Transverse colon (tissue), 4 donors: ENCODE measurements around the gene LCK. TPM values are rescaled to one million over a fixed set of nuclear protein-coding genes. Genes with fewer than 3 reads are reported as not detected.

ENCODE experiments used
- DNase-seq: peaks from one replicate; pipeline ENCODE4 v3.0.0-alpha.2; 2019
- H3K27ac ChIP-seq, 4 donors: fragments of 200-600 bp; sonication (generic); 2 replicates each; pipeline ENCODE4 v1.5.1; 2016 to 2018; ENCODE audit warnings: inconsistent platforms in 4 of 4
- H3K27me3 ChIP-seq: fragments of 200-600 bp; sonication (generic); 2 replicates; pipeline ENCODE4 v1.5.1; 2017; ENCODE audit warnings: inconsistent platforms
- H3K36me3 ChIP-seq, 4 donors: fragments of 200-600 bp; sonication (generic); 2 replicates each; pipeline ENCODE4 v1.5.1; 2017 to 2019; ENCODE audit warnings: inconsistent platforms in 4 of 4
- H3K4me1 ChIP-seq, 4 donors: fragments of 200-600 bp; sonication (generic); 2 replicates each; pipeline ENCODE4 v1.5.1; 2017 to 2020; ENCODE audit warnings: inconsistent platforms in 4 of 4
- H3K4me3 ChIP-seq, 4 donors: fragments of 200-600 bp; sonication (generic); 1 replicate in 1 of 4; 2 replicates in 3 of 4; pipeline versions ENCODE4 v1.5.1 to v1.6.1; 2017 to 2019; ENCODE audit warnings: inconsistent platforms in 4 of 4
- H3K9me3 ChIP-seq, 2 donors: fragments of 200-600 bp; sonication (generic); 2 replicates each; pipeline ENCODE4 v1.5.1; 2017 to 2019; ENCODE audit warnings: inconsistent platforms in 2 of 2
- CTCF ChIP-seq, 5 experiments: fragments of 200-600 bp in 3 of 5; fragments of 450-650 bp in 2 of 5; sonication (generic) in 3 of 5; IDR thresholded peaks; 1 replicate in 2 of 5; 2 replicates in 3 of 5; pipeline ENCODE4 v1.5.1; 2016 to 2017; ENCODE audit warnings: antibody characterized with exemption in 5 of 5, inconsistent platforms in 3 of 5, mild to moderate bottlenecking in 2 of 5, moderate library complexity in 1 of 5
- EP300 ChIP-seq: sonication (generic); formaldehyde crosslinking; IDR thresholded peaks from one replicate; pipeline ENCODE4 v1.6.1; 2017; ENCODE audit warnings: antibody characterized with exemption, low read depth
- POLR2A ChIP-seq: fragments of 450-650 bp; IDR thresholded peaks from one replicate; pipeline ENCODE4 v1.6.1; 2016; ENCODE audit warnings: antibody characterized with exemption, mild to moderate bottlenecking, moderate library complexity
- POLR2AphosphoS5 ChIP-seq, 3 donors: sonication (generic); formaldehyde crosslinking; IDR thresholded peaks; one replicate each; pipeline ENCODE4 v1.6.1; 2016; ENCODE audit warnings: antibody characterized with exemption in 3 of 3
- WGBS, 2 donors: methylation state at CpG; one replicate each; pipeline ENCODE4 v1.1.5; 2018; ENCODE audit warnings: low coverage in 1 of 2; 5-methylcytosine and 5-hydroxymethylcytosine counted together
- in situ Hi-C, 4 donors: fragments of 200-750 bp; cut with MboI; loops; one replicate each; pipeline versions ENCODE4 v1.15.0 to v1.15.1; 2017; ENCODE audit warnings: low sequenced_read_pairs in 3 of 4, low pct_ligation_motif_present in 1 of 4, low pct_unique_long_range_greater_than_20kb in 1 of 4
- intact Hi-C: fragments of 100-400 bp; cut with DNase I; formaldehyde crosslinking; loops from one replicate; pipeline ENCODE4 v1.15.1; 2023; ENCODE audit warnings: low total_unique reads
- total RNA-seq, 4 donors: library from RNA; depleted of rRNA; stranded (reverse); fragments of >200 nt; gene quantifications; one replicate each; pipeline ENCODE4 v1.1.0, GENCODE V29; 2016

Gene LCK
- total RNA-seq, 4 donors from 2014 or later = 4.5 to 12.3 (median 8.7) TPM; not detected in 1

DNA sequence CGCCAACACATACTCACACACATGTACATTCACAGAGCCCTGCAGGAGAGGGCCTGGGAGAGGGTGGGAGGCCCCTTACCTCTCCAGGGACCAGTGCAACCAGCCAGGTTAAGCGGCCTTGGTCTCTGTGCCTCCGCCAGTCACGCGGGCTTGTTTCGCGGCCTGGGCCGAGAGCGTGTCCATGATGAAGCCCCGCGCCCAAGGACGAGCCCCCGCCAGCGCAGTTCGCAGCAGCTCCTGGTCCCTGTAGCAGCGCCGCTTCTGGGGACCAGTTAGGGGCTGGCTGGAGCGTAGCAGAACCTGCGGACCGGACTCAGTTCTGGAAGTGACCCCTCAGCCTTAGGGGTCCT lies 11.3 kb upstream of the LCK start:
- Histone ChIP-seq H3K36me3 (no peaks in the 10 kb centered on the region), H3K4me1 (peaks cover 4 to 26% (median 15%) of the 10 kb centered on the region in 4 donors), H3K9me3 (no peaks in the 10 kb centered on the region), H3K27me3 (no peaks in the 10 kb centered on the region), H3K27ac (peak overlapping the region; percentile 80 to 94 (median 86)), H3K4me3 (peak overlapping the region; percentile 57 to 75 (median 64))
- in situ Hi-C loops = no loop called here
- DNase-seq = peak; percentile 16
- 49% methylated on average over 20 of the region's 20 CpGs; no CpG with 5 or more reads in 1 of the 2 donors for WGBS, 2 donors
- TF ChIP-seq POLR2A (no peak), POLR2AphosphoS5 (IDR thresholded peaks at IDR 0.05) (no peak), CTCF (IDR thresholded peaks at IDR 0.05) (no peak), EP300 (no peak)
- intact Hi-C loops = loop anchor here (5.0 kb wide), 1 partner anchor 53 kb away; the partner anchor contains the start of gene HDAC1

- in situ Hi-C loops = no loop called here
- peak; percentile 87 for DNase-seq
- H3K9me3 ChIP-seq = no peaks in the 10 kb centered on the region
- H3K4me1 ChIP-seq = peaks cover 4 to 26% (median 15%) of the 10 kb centered on the region in 4 donors
- TF ChIP-seq EP300 (no peak), CTCF (IDR thresholded peaks at IDR 0.05) (peak in 4 of 5 experiments; percentile 11 to 43 (median 17)), POLR2AphosphoS5 (IDR thresholded peaks at IDR 0.05) (peak; percentile 40 to 87 (median 73)), POLR2A (peak; percentile 59)
- peak overlapping the region; percentile 80 to 94 (median 86) for H3K27ac ChIP-seq
- intact Hi-C loops = loop anchor here (5.0 kb wide), 1 partner anchor 52 kb away; the partner anchor contains the start of gene HDAC1
- whole genome bisulfite sequencing, 2 donors = 1% methylated on average over 53 of the region's 62 CpGs; no CpG with 5 or more reads in 1 of the 2 donors
- H3K36me3 ChIP-seq = no peaks in the 10 kb centered on the region
- no peaks in the 10 kb centered on the region for H3K27me3 ChIP-seq
- peak overlapping the region; percentile 57 to 75 (median 64) for H3K4me3 ChIP-seq
These were observed 10.7 kb upstream of the LCK start for GRCh38 chr1:32240140-32240951.

DNA sequence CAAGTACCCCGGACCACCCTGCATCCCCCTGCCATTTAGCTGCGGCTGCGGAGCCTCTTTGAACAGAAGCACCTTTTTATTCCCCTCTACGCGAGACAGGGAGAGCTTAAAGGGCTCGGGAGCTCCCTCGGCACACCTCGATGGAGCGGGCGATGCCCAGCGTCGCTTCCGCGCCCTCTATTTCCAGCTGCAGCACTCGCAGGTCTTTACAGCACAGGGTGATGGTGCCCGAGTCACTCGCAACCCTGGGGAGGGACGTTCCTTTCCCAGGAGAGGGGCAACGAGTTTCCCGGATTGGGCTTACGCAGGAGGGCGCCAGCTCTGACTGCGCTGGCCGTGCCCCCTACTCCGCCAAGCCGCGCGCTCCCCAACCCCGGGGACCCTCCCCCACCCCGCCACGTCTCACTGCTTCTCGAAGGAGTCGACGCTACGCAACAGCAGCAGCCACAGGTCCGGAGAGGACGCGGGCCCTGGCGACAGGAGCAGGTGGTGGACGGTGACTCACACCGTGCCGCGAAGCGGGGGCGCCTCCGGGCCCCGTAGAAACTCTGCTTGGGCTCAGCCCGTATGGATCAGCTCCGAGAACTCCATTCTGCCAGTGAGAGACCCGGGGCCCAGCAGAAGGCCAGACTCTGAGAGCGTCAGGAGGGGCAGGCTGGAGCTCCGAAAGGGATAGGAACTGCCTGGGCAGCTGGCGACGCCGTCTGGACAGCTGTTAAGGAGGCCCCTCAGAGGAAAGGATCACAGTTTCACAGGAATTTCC lies 9.9 kb upstream of the LCK start:
- in situ Hi-C loops (no loop called here), intact Hi-C loops (loop anchor here (5.0 kb wide), 1 partner anchor 51 kb away; the partner anchor contains the start of gene HDAC1)
- DNase-seq = peak; percentile 73
- 3% methylated on average over 29 of the region's 55 CpGs; no CpG with 5 or more reads in 1 of the 2 donors for WGBS, 2 donors
- peaks cover 4 to 26% (median 15%) of the 10 kb centered on the region in 4 donors for H3K4me1 ChIP-seq
- TF ChIP-seq CTCF (IDR thresholded peaks at IDR 0.05) (no peak), EP300 (no peak), POLR2A (peak; percentile 31)
- peak overlapping the region; percentile 80 to 94 (median 86) for H3K27ac ChIP-seq
- H3K36me3 ChIP-seq = no peaks in the 10 kb centered on the region
- H3K4me3 ChIP-seq = peak overlapping the region; percentile 57 to 75 (median 64)
- H3K9me3 ChIP-seq = no peaks in the 10 kb centered on the region
- H3K27me3 ChIP-seq = no peaks in the 10 kb centered on the region

GRCh38 chr1:32242341-32242851 lies 8.7 kb upstream of the LCK start:
- WGBS, 2 donors = 30 to 95% methylated on average over 2 to 7 of the region's 7 CpGs
- no peak overlapping the region for H3K4me3 ChIP-seq
- intact Hi-C loops (loop anchor here (5.0 kb wide), 1 partner anchor 50 kb away; the partner anchor contains the start of gene HDAC1), in situ Hi-C loops (no loop called here)
- TF ChIP-seq CTCF (IDR thresholded peaks at IDR 0.05) (no peak), POLR2AphosphoS5 (IDR thresholded peaks at IDR 0.05) (no peak), EP300 (no peak), POLR2A (no peak)
- peak overlapping the region in 3 of 4 donors; percentile 29 to 89 (median 82) for H3K27ac ChIP-seq
- H3K9me3 ChIP-seq = no peaks in the 10 kb centered on the region
- DNase-seq = peak; percentile 48
- no peaks in the 10 kb centered on the region for H3K36me3 ChIP-seq
- peaks cover 4 to 38% (median 18%) of the 10 kb centered on the region in 4 donors for H3K4me1 ChIP-seq
- no peaks in the 10 kb centered on the region for H3K27me3 ChIP-seq
